AG09309 (cell line): ENCODE measurements around the gene ADRB2.

Source experiments
- DNase-seq: peaks from one replicate; pipeline ENCODE4 v3.0.0-alpha.2; 2010; ENCODE audit warnings: low read depth
- H3K4me3 ChIP-seq: 2 replicates; pipeline ENCODE4 v1.5.1; 2011; ENCODE audit warnings: mild to moderate bottlenecking, low read depth, low read length, moderate library complexity; ENCODE audit not compliant: control insufficient read depth
- TF ChIP-seq, protein P1 (sequence below): IDR thresholded peaks from 2 replicates; pipeline ENCODE4 v1.5.1; 2011; ENCODE audit warnings: mild to moderate bottlenecking, low read depth, low read length, inconsistent platforms; ENCODE audit not compliant: insufficient read depth, control insufficient read depth; ENCODE audit errors: missing control alignments

Gene ADRB2

DNA sequence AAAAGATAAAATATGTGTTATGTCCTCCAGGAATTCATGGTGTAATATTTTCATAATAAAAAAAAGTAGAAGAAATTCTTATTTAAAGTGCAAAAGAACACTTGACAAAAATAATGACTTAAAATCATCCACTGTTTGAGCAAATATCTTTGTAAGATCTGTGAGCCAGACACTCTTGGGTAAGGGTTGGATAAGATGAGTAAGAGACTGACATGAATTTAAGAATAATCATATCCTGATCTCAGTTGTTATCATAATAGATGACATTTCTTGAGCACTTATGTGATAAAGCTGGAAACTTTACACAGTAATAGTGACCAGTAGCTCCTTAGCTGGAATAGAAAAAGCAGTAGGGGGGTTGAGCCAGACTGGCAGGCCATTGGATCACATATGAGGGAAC, 40.0 kb upstream of the ADRB2 start:
- no peak for DNase-seq
- H3K4me3 ChIP-seq: no peak overlapping the region
- TF ChIP-seq, protein P1, sequence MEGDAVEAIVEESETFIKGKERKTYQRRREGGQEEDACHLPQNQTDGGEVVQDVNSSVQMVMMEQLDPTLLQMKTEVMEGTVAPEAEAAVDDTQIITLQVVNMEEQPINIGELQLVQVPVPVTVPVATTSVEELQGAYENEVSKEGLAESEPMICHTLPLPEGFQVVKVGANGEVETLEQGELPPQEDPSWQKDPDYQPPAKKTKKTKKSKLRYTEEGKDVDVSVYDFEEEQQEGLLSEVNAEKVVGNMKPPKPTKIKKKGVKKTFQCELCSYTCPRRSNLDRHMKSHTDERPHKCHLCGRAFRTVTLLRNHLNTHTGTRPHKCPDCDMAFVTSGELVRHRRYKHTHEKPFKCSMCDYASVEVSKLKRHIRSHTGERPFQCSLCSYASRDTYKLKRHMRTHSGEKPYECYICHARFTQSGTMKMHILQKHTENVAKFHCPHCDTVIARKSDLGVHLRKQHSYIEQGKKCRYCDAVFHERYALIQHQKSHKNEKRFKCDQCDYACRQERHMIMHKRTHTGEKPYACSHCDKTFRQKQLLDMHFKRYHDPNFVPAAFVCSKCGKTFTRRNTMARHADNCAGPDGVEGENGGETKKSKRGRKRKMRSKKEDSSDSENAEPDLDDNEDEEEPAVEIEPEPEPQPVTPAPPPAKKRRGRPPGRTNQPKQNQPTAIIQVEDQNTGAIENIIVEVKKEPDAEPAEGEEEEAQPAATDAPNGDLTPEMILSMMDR: no peak

DNA sequence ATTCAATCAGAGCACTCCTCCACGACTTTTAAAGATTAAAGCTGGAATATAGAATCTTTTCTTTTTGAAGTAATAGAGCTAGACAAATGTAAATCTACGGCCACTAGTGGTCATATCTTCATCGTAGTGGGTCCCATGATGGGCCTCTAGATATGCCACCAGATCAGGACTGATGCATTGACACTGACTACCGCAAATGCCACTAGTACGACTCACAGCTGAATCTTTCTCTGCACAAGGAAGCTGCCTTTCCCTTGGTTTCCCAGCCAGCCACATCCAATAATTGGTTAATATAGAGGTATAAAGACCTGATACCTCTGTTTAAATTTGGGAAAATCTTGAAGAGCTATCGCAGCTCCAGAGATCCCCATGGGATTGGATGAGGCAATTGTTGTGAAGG, 37.8 kb upstream of the ADRB2 start:
- TF ChIP-seq, protein P1: no peak
- no peak overlapping the region for H3K4me3 ChIP-seq
- no peak for DNase-seq

DNA sequence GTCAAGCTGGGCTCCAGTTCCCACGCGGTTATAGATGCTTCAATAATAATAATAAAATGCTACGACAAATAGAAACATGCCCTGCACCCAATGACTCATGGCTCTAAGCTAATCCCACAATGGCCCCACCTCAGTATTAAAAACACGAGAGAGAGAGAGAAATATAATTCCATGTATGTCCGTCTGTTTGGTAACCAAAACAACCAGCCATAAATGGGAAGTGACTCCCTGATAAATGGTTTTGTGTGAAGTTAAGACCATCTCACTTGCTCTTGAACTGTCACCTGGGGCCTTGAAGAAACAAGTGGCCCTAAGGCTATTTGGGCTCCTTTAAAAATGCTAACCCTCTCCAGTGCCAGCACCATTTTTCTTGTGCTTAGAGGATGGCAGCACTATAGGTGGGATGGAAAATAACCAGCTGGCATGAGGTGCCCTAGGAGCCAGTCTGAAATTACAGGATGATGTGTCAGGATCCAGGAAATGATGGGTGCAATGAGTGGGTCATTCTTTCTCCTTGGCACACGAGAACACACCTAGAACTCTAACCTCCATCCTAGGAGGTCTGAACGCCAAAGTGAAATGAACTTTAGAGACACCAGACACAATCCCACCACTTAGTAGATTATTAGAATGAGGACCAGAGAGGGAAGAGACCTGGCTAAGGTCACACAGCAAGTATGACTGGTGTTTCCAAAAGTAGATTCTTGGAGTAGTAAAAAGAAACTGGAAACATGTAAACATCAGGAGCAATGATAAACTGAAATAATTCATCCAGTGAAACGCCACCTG, 35.7 kb upstream of the ADRB2 start:
- TF ChIP-seq, protein P1: no peak
- no peak for DNase-seq
- no peak overlapping the region for H3K4me3 ChIP-seq

DNA sequence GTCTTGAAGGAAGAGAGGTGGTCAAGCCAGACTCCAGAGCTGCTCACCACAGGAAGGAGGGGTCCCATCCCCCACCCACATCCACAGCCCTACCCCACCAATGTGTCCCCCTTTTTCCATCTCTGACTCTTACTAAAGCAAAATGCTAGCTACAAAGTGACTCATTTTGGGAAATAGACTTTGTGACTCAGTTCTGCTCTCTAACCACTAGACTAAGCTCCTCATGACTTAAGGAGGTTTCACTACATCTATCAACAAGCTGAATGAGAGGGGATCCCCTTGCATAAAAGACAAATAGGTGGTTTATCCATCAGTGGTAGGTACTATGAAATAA, 35.1 kb upstream of the ADRB2 start:
- no peak overlapping the region for H3K4me3 ChIP-seq
- no peak for DNase-seq
- TF ChIP-seq, protein P1: no peak

DNA sequence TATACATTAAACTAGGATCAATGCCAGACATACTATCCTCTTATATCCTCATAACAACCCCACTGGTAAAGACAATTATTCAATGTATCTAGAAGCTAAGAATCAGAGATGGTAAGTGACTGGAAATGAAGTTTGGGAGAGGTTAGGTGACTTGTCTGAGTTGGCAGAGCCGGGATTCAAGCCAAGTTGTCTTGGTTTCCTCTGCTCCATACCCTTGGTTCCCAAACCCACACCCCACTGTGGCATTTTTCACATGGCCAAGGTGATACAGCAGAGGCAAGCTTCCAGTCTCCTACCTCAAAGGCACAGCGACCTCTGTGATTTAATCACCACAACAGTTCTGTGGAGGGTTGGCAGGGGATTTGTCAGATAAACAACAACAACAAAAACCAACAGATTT, 34.7 kb upstream of the ADRB2 start:
- no peak overlapping the region for H3K4me3 ChIP-seq
- TF ChIP-seq, protein P1: no peak
- no peak for DNase-seq

DNA sequence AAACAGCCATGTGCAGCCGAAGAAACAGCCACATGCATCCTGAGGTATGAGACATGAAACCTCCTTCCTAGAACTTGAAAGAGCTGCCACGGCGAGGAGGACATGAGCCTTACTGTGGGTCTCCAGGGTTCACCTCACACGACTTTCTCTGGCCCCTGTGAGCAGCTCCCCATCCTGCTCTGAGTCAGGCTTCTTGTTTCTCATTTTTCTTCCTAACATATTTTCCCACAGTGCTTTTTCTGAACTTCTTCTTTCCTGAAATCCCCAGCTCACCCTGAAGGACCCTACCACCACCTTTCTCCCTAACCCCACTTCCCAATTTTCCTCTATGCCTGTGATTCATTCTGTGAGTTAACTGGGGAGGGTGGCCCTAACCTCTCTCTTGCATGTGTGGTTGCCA, 33.7 kb upstream of the ADRB2 start:
- H3K4me3 ChIP-seq: no peak overlapping the region
- no peak for DNase-seq
- TF ChIP-seq, protein P1: no peak
